ENCODE measurements around the gene BCL11A. TPM values are rescaled to one million over a fixed set of nuclear protein-coding genes. Genes with fewer than 3 reads are reported as not detected.

The BCL11A gene
- total RNA-seq, 1 donor from 2014 or later, result 46.2 TPM

GRCh38 chr2:60569680-60570111 lies 16.2 kb upstream of the BCL11A start:
- no peak overlapping the region for H3K4me3 Mint-ChIP-seq (ENCODE audit: low read depth)
- peaks cover 6% of the 10 kb centered on the region for H3K4me1 Mint-ChIP-seq (ENCODE audit: low read depth)
- no peaks in the 10 kb centered on the region for H3K36me3 Mint-ChIP-seq (ENCODE audit: insufficient read depth)
- no peak overlapping the region for H3K27ac Mint-ChIP-seq
- no peaks in the 10 kb centered on the region for H3K9me3 Mint-ChIP-seq (ENCODE audit: low read depth)
- peaks cover 22% of the 10 kb centered on the region for H3K27me3 Mint-ChIP-seq
- TF ChIP-seq, protein P1, sequence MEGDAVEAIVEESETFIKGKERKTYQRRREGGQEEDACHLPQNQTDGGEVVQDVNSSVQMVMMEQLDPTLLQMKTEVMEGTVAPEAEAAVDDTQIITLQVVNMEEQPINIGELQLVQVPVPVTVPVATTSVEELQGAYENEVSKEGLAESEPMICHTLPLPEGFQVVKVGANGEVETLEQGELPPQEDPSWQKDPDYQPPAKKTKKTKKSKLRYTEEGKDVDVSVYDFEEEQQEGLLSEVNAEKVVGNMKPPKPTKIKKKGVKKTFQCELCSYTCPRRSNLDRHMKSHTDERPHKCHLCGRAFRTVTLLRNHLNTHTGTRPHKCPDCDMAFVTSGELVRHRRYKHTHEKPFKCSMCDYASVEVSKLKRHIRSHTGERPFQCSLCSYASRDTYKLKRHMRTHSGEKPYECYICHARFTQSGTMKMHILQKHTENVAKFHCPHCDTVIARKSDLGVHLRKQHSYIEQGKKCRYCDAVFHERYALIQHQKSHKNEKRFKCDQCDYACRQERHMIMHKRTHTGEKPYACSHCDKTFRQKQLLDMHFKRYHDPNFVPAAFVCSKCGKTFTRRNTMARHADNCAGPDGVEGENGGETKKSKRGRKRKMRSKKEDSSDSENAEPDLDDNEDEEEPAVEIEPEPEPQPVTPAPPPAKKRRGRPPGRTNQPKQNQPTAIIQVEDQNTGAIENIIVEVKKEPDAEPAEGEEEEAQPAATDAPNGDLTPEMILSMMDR (IDR thresholded peaks at IDR 0.05; ENCODE audit: unreplicated experiment), result no peak
- no peak for DNase-seq (ENCODE audit: low spot score, unreplicated experiment)

GRCh38 chr2:60567919-60568768 lies 14.7 kb upstream of the BCL11A start:
- Mint-ChIP-seq H3K4me3 (ENCODE audit: low read depth) (no peak overlapping the region), H3K4me1 (ENCODE audit: low read depth) (peaks cover 6% of the 10 kb centered on the region), H3K9me3 (ENCODE audit: low read depth) (no peaks in the 10 kb centered on the region), H3K27me3 (peaks cover 22% of the 10 kb centered on the region), H3K27ac (no peak overlapping the region), H3K36me3 (ENCODE audit: insufficient read depth) (no peaks in the 10 kb centered on the region)
- TF ChIP-seq, protein P1 (IDR thresholded peaks at IDR 0.05; ENCODE audit: unreplicated experiment), result no peak
- no peak for DNase-seq (ENCODE audit: low spot score, unreplicated experiment)

- Mint-ChIP-seq H3K27me3 (peaks cover 25% of the 10 kb centered on the region), H3K9me3 (ENCODE audit: low read depth) (no peaks in the 10 kb centered on the region), H3K27ac (no peak overlapping the region), H3K36me3 (ENCODE audit: insufficient read depth) (no peaks in the 10 kb centered on the region), H3K4me3 (ENCODE audit: low read depth) (no peak overlapping the region), H3K4me1 (ENCODE audit: low read depth) (peaks cover 6% of the 10 kb centered on the region)
- DNase-seq (ENCODE audit: low spot score, unreplicated experiment), result no peak
- TF ChIP-seq, protein P1 (IDR thresholded peaks at IDR 0.05; ENCODE audit: unreplicated experiment), result no peak
These were observed 13.6 kb upstream of the BCL11A start for GRCh38 chr2:60567096-60567495.

DNA sequence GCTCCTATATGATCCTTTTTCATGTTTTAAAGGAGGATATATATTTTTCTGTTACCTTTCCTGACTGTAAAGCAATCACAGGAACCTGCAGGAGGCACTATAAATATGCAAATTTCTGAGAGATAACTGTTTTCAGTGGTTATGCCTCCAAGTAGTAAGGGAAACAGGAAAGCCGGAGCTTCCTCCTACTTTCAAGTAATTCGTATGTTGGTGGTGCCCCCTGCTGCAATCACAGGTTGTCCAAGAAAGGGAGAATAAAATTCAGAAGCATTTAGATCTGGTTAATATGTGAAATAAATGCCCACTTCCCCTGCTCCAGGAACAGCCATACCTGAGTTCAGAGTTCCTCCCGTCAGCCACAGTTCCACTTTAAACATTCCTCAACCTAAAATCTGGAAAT lies 12.0 kb upstream of the BCL11A start:
- TF ChIP-seq, protein P1 (IDR thresholded peaks at IDR 0.05; ENCODE audit: unreplicated experiment), result peak; percentile 47
- DNase-seq (ENCODE audit: low spot score, unreplicated experiment), result no peak
- Mint-ChIP-seq H3K27me3 (peaks cover 37% of the 10 kb centered on the region), H3K27ac (no peak overlapping the region), H3K9me3 (ENCODE audit: low read depth) (no peaks in the 10 kb centered on the region), H3K4me1 (ENCODE audit: low read depth) (peaks cover 6% of the 10 kb centered on the region), H3K36me3 (ENCODE audit: insufficient read depth) (no peaks in the 10 kb centered on the region), H3K4me3 (ENCODE audit: low read depth) (no peak overlapping the region)

GRCh38 chr2:60560734-60561644 lies 7.5 kb upstream of the BCL11A start:
- DNase-seq (ENCODE audit: low spot score, unreplicated experiment), result no peak
- H3K27ac Mint-ChIP-seq, result no peak overlapping the region
- peaks cover 11% of the 10 kb centered on the region for H3K4me1 Mint-ChIP-seq (ENCODE audit: low read depth)
- H3K4me3 Mint-ChIP-seq (ENCODE audit: low read depth), result no peak overlapping the region
- TF ChIP-seq, protein P1 (IDR thresholded peaks at IDR 0.05; ENCODE audit: unreplicated experiment), result peak; percentile 62
- peaks cover 80% of the 10 kb centered on the region for H3K27me3 Mint-ChIP-seq
- no peaks in the 10 kb centered on the region for H3K9me3 Mint-ChIP-seq (ENCODE audit: low read depth)
- H3K36me3 Mint-ChIP-seq (ENCODE audit: insufficient read depth), result no peaks in the 10 kb centered on the region

All from progenitor cell of endocrine pancreas (in vitro differentiated cells).